Spleen (tissue), 11 donors: Measurements from ENCODE around the gene FUT4. TPM values are rescaled to one million over a fixed set of nuclear protein-coding genes. Genes with fewer than 3 reads are reported as not detected.
"Not testable (repeated sequence)": the region's sequence is repeated elsewhere in the genome, so short reads cannot be mapped to it uniquely, and the experiment has no call there.

ENCODE experiments used
- DNase-seq: peaks from one replicate; pipeline ENCODE4 v3.0.0-alpha.2; 2020
- H3K27ac ChIP-seq, 8 donors: fragments of 200-600 bp; sonication (generic) in 7 of 8; 1 replicate in 4 of 8; 2 replicates in 4 of 8; pipeline versions ENCODE4 v1.5.0 to v1.8.0; 2016 to 2021; ENCODE audit warnings: inconsistent platforms in 4 of 8, mild to moderate bottlenecking in 4 of 8, moderate library complexity in 1 of 8
- H3K27me3 ChIP-seq, 7 donors: fragments of 200-600 bp; sonication (generic) in 6 of 7; replicated peaks in 1 of 7; 1 replicate in 4 of 7; 2 replicates in 3 of 7; pipeline versions ENCODE4 v1.5.0 to v1.8.0; 2016 to 2021; ENCODE audit warnings: inconsistent platforms in 3 of 7, mild to moderate bottlenecking in 1 of 7
- H3K36me3 ChIP-seq, 6 donors: fragments of 200-600 bp; sonication (generic) in 5 of 6; 1 replicate in 4 of 6; 2 replicates in 2 of 6; pipeline versions ENCODE4 v1.5.0 to v1.8.0; 2016 to 2021; ENCODE audit warnings: inconsistent platforms in 2 of 6
- H3K4me1 ChIP-seq, 6 donors: fragments of 200-600 bp; sonication (generic) in 5 of 6; 1 replicate in 3 of 6; 2 replicates in 3 of 6; pipeline versions ENCODE4 v1.5.0 to v1.8.0; 2016 to 2021; ENCODE audit warnings: inconsistent platforms in 3 of 6
- H3K4me3 ChIP-seq, 8 donors: fragments of 200-600 bp; sonication (generic) in 7 of 8; 1 replicate in 4 of 8; 2 replicates in 4 of 8; pipeline versions ENCODE4 v1.5.0 to v1.8.0; 2016 to 2021; ENCODE audit warnings: inconsistent platforms in 4 of 8, mild to moderate bottlenecking in 4 of 8, moderate library complexity in 2 of 8
- H3K9me3 ChIP-seq, 8 donors: fragments of 200-600 bp; sonication (generic) in 7 of 8; 1 replicate in 4 of 8; 2 replicates in 4 of 8; pipeline versions ENCODE4 v1.5.0 to v1.8.0; 2016 to 2021; ENCODE audit warnings: inconsistent platforms in 4 of 8
- CTCF ChIP-seq, 11 experiments: fragments of 200-600 bp in 7 of 11; fragments of 450-650 bp in 4 of 11; sonication (generic) in 4 of 11; IDR thresholded peaks in 8 of 11; conservative IDR thresholded peaks in 3 of 11; 1 replicate in 7 of 11; 2 replicates in 4 of 11; pipeline versions ENCODE4 v1.4.0 to v1.8.0; 2016 to 2021; ENCODE audit warnings: antibody characterized with exemption in 11 of 11, inconsistent platforms in 4 of 11, mild to moderate bottlenecking in 1 of 11
- POLR2A ChIP-seq, 3 donors: fragments of 450-650 bp; IDR thresholded peaks; one replicate each; pipeline ENCODE4 v1.5.1; 2017; ENCODE audit warnings: antibody characterized with exemption in 3 of 3, mild to moderate bottlenecking in 1 of 3
- POLR2AphosphoS5 ChIP-seq, 3 donors: sonication (generic); formaldehyde crosslinking; IDR thresholded peaks; one replicate each; pipeline ENCODE4 v1.5.1; 2017; ENCODE audit warnings: antibody characterized with exemption in 3 of 3
- WGBS, 5 donors: extraction: QIAGEN DNeasy Blood & Tissue Kit in 3 of 5; methylation state at CpG; one replicate each; pipeline versions ENCODE4 v1.1.5 to v1.1.7; 2013 to 2018; 5-methylcytosine and 5-hydroxymethylcytosine counted together
- intact Hi-C: fragments of 100-400 bp; cut with DNase I; formaldehyde crosslinking; loops from one replicate; pipeline ENCODE4 v1.15.0; 2023; ENCODE audit warnings: low total_unique reads
- polyA plus RNA-seq, 3 donors: library from polyadenylated mRNA; stranded (reverse); fragments of 200-250 nt; gene quantifications; one replicate each; pipeline ENCODE4 v1.2.1, GENCODE V29; 2013
- total RNA-seq, 7 donors: library from RNA; depleted of rRNA in 3 of 7; stranded (reverse); fragments of >200 nt in 3 of 7; fragmentation: NEBNext Ultra II Directional in 4 of 7; extraction: Animal tissue kit (Norgen Biotek cat#: 25700) in 4 of 7; gene quantifications; one replicate each; pipeline versions ENCODE4 v1.1.0 to v1.2.1, GENCODE V29; 2016 to 2021
- donor health status: healthy with polysubstance abuse.
- donor health status: DM: no; HTN: no; CAD: no; lungs with moderate emphysema.
- donor health status: DM: no; HTN: no; CAD: no.
- donor health status: Bipolar disorder and iron deficiency.
- donor health status: healthy.
- donor health status: DM: no; HTN: no; CAD: no.
- donor health status: DM: yes; HTN: yes; CAD: no.

The FUT4 gene
- total and polyA plus RNA-seq, 10 donors = 1.6 to 12.8 (median 9.8) TPM

- no peaks in the 10 kb centered on the region for H3K9me3 ChIP-seq
- H3K27ac ChIP-seq = no peak overlapping the region
- H3K27me3 ChIP-seq = no peaks in the 10 kb centered on the region
- TF ChIP-seq CTCF (IDR thresholded peaks at IDR 0.05 in 8 of 11, conservative IDR thresholded peaks at IDR 0.05 in 3 of 11) (no peak), POLR2A (IDR thresholded peaks at IDR 0.05) (no peak), POLR2AphosphoS5 (IDR thresholded peaks at IDR 0.05) (no peak)
- no peak overlapping the region for H3K4me3 ChIP-seq
- intact Hi-C loops = loop anchor here (10.0 kb wide), 2 partner anchors 177 to 607 kb away; no protein-coding TSS in a partner anchor
- H3K4me1 ChIP-seq = no peaks in the 10 kb centered on the region
- no peak for DNase-seq
- peaks cover 3 to 63% (median 44%) of the 10 kb centered on the region in 6 donors for H3K36me3 ChIP-seq
- 75 to 86% (median 82%) methylated on average over 2 of the region's 2 CpGs for WGBS, 5 donors
These were observed 42.2 kb upstream of the FUT4 start for GRCh38 chr11:94501522-94501921.

GRCh38 chr11:94504689-94505293 lies 38.9 kb upstream of the FUT4 start:
- WGBS, 5 donors = 4 to 27% (median 16%) methylated on average over 3 of the region's 3 CpGs
- no peaks in the 10 kb centered on the region for H3K4me1 ChIP-seq
- intact Hi-C loops = loop anchor here (10.0 kb wide), 2 partner anchors 180 to 610 kb away; no protein-coding TSS in a partner anchor
- DNase-seq = no peak
- peak; percentile 50 to 84 (median 74) for TF ChIP-seq CTCF (IDR thresholded peaks at IDR 0.05 in 8 of 11, conservative IDR thresholded peaks at IDR 0.05 in 3 of 11)
- no peak for TF ChIP-seq POLR2AphosphoS5 (IDR thresholded peaks at IDR 0.05)
- H3K9me3 ChIP-seq = no peaks in the 10 kb centered on the region
- H3K27ac ChIP-seq = no peak overlapping the region
- peaks cover 3 to 30% (median 16%) of the 10 kb centered on the region in 6 donors for H3K36me3 ChIP-seq
- H3K4me3 ChIP-seq = no peak overlapping the region
- no peaks in the 10 kb centered on the region for H3K27me3 ChIP-seq

- Histone ChIP-seq H3K27me3 (peaks cover 0 to 10% (median 0%) of the 10 kb centered on the region in 7 donors), H3K36me3 (peaks cover 0 to 13% (median 2%) of the 10 kb centered on the region in 6 donors)
- not testable (repeated sequence) for H3K4me1 ChIP-seq, H3K27ac ChIP-seq, H3K4me3 ChIP-seq, H3K9me3 ChIP-seq, DNase-seq
- intact Hi-C loops = loop anchor here (10.0 kb wide), 2 partner anchors 182 to 612 kb away; no protein-coding TSS in a partner anchor
- 83 to 95% (median 86%) methylated on average over 5 of the region's 5 CpGs for WGBS, 5 donors
These were observed 37.2 kb upstream of the FUT4 start for GRCh38 chr11:94506513-94506912.

GRCh38 chr11:94507485-94507884 lies 36.2 kb upstream of the FUT4 start:
- Histone ChIP-seq H3K36me3 (peaks cover 0 to 3% (median 0%) of the 10 kb centered on the region in 6 donors), H3K9me3 (no peaks in the 10 kb centered on the region), H3K4me1 (peaks cover 2 to 10% (median 8%) of the 10 kb centered on the region in 6 donors), H3K4me3 (no peak overlapping the region), H3K27me3 (peaks cover 0 to 20% (median 0%) of the 10 kb centered on the region in 7 donors), H3K27ac (no peak overlapping the region)
- TF ChIP-seq POLR2A (IDR thresholded peaks at IDR 0.05) = no peak
- TF ChIP-seq POLR2AphosphoS5 (IDR thresholded peaks at IDR 0.05) = no peak
- no peak for TF ChIP-seq CTCF (IDR thresholded peaks at IDR 0.05 in 8 of 11, conservative IDR thresholded peaks at IDR 0.05 in 3 of 11)
- no peak for DNase-seq
- intact Hi-C loops = loop anchor here (10.0 kb wide), 2 partner anchors 183 to 613 kb away; no protein-coding TSS in a partner anchor
- WGBS, 5 donors = 62 to 83% (median 68%) methylated on average over 4 of the region's 4 CpGs
